ENCODE results near the gene RNF141. TPM values are rescaled to one million over a fixed set of nuclear protein-coding genes. Genes with fewer than 3 reads are reported as not detected.

RNF141 gene
- total RNA-seq, 2 donors from 2014 or later = 34.7 to 42.2 TPM

- no peaks in the 10 kb centered on the region for H3K4me1 Mint-ChIP-seq
- H3K27ac Mint-ChIP-seq = no peak overlapping the region
- no peak overlapping the region for H3K4me3 ChIP-seq (ENCODE audit: low read length)
- H3K4me1 ChIP-seq (ENCODE audit: control insufficient read depth, insufficient read depth, low read length) = no peaks in the 10 kb centered on the region
- DNase-seq = no peak
- no peaks in the 10 kb centered on the region for H3K9me3 Mint-ChIP-seq
- H3K27me3 ChIP-seq (ENCODE audit: control insufficient read depth, insufficient read depth, low read length, poor library complexity, severe bottlenecking) = no peaks in the 10 kb centered on the region
- no peaks in the 10 kb centered on the region for H3K27me3 Mint-ChIP-seq (ENCODE audit: insufficient read depth)
- H3K9me3 ChIP-seq (ENCODE audit: control insufficient read depth, low read length) = no peaks in the 10 kb centered on the region
- peaks cover under 1% of the 10 kb centered on the region for H3K36me3 ChIP-seq (ENCODE audit: control insufficient read depth, insufficient read depth, low read length)
- no peak overlapping the region for H3K9ac ChIP-seq (ENCODE audit: extremely low read depth, low read length, poor library complexity, severe bottlenecking)
- peaks cover 11% of the 10 kb centered on the region for H3K36me3 Mint-ChIP-seq (ENCODE audit: low read depth)
- no peak overlapping the region for H3K27ac ChIP-seq (ENCODE audit: low read depth, low read length)
- WGBS, 2 experiments (ENCODE audit: insufficient coverage in 1 of 2, insufficient read length in 1 of 2) = 94 to 95% methylated on average over 6 of the region's 6 CpGs
- no peak overlapping the region for H3K4me3 Mint-ChIP-seq
- TF ChIP-seq CTCF (conservative IDR thresholded peaks at IDR 0.05) = no peak
Measured at GRCh38 chr11:10505278-10506007, 35.5 kb downstream of the RNF141 start.

- TF ChIP-seq CTCF (conservative IDR thresholded peaks at IDR 0.05) = no peak
- no peaks in the 10 kb centered on the region for H3K9me3 Mint-ChIP-seq
- Histone ChIP-seq H3K9me3 (ENCODE audit: control insufficient read depth, low read length) (no peaks in the 10 kb centered on the region), H3K36me3 (ENCODE audit: control insufficient read depth, insufficient read depth, low read length) (peaks cover 6% of the 10 kb centered on the region), H3K4me3 (ENCODE audit: low read length) (no peak overlapping the region), H3K9ac (ENCODE audit: extremely low read depth, low read length, poor library complexity, severe bottlenecking) (no peak overlapping the region), H3K27ac (ENCODE audit: low read depth, low read length) (no peak overlapping the region), H3K27me3 (ENCODE audit: control insufficient read depth, insufficient read depth, low read length, poor library complexity, severe bottlenecking) (no peaks in the 10 kb centered on the region), H3K4me1 (ENCODE audit: control insufficient read depth, insufficient read depth, low read length) (no peaks in the 10 kb centered on the region)
- no peak overlapping the region for H3K4me3 Mint-ChIP-seq
- no peaks in the 10 kb centered on the region for H3K4me1 Mint-ChIP-seq
- peaks cover 11% of the 10 kb centered on the region for H3K36me3 Mint-ChIP-seq (ENCODE audit: low read depth)
- WGBS, 2 experiments (ENCODE audit: insufficient coverage in 1 of 2, insufficient read length in 1 of 2) = 91 to 95% methylated on average over 6 to 11 of the region's 11 CpGs
- no peak overlapping the region for H3K27ac Mint-ChIP-seq
- no peaks in the 10 kb centered on the region for H3K27me3 Mint-ChIP-seq (ENCODE audit: insufficient read depth)
- DNase-seq = no peak
Measured at GRCh38 chr11:10504490-10504889, 36.5 kb downstream of the RNF141 start.

- DNase-seq = no peak
- Histone ChIP-seq H3K27me3 (ENCODE audit: control insufficient read depth, insufficient read depth, low read length, poor library complexity, severe bottlenecking) (no peaks in the 10 kb centered on the region), H3K4me3 (ENCODE audit: low read length) (no peak overlapping the region), H3K9ac (ENCODE audit: extremely low read depth, low read length, poor library complexity, severe bottlenecking) (no peak overlapping the region), H3K36me3 (ENCODE audit: control insufficient read depth, insufficient read depth, low read length) (peaks cover 6% of the 10 kb centered on the region), H3K27ac (ENCODE audit: low read depth, low read length) (no peak overlapping the region), H3K9me3 (ENCODE audit: control insufficient read depth, low read length) (no peaks in the 10 kb centered on the region), H3K4me1 (ENCODE audit: control insufficient read depth, insufficient read depth, low read length) (no peaks in the 10 kb centered on the region)
- no peak overlapping the region for H3K4me3 Mint-ChIP-seq
- no peak for TF ChIP-seq CTCF (conservative IDR thresholded peaks at IDR 0.05)
- peaks cover 13% of the 10 kb centered on the region for H3K36me3 Mint-ChIP-seq (ENCODE audit: low read depth)
- no peak overlapping the region for H3K27ac Mint-ChIP-seq
- no peaks in the 10 kb centered on the region for H3K4me1 Mint-ChIP-seq
- WGBS, 2 experiments (ENCODE audit: insufficient coverage in 1 of 2, insufficient read length in 1 of 2) = 87 to 90% methylated on average over 2 to 5 of the region's 5 CpGs
- no peaks in the 10 kb centered on the region for H3K27me3 Mint-ChIP-seq (ENCODE audit: insufficient read depth)
- no peaks in the 10 kb centered on the region for H3K9me3 Mint-ChIP-seq
Measured at GRCh38 chr11:10503777-10504480, 37.1 kb downstream of the RNF141 start.

Measured in endodermal cell (in vitro differentiated cells).